IPS-20b (cell line): Measurements from ENCODE around the gene PARP1.
A peak's percentile ranks its signal among the peaks of the same experiment; 100 is the strongest.

Experiments
- H3K27ac ChIP-seq: one replicate; pipeline ENCODE4 v1.5.1; 2013; ENCODE audit warnings: low read length
- H3K27me3 ChIP-seq: 2 replicates; pipeline ENCODE4 v1.6.1; 2013; ENCODE audit warnings: mild to moderate bottlenecking, low read length, inconsistent platforms; ENCODE audit not compliant: insufficient read depth
- H3K36me3 ChIP-seq: 2 replicates; pipeline ENCODE4 v1.6.1; 2013; ENCODE audit warnings: low read depth, mild to moderate bottlenecking, inconsistent platforms, low read length, moderate library complexity; ENCODE audit not compliant: insufficient read depth
- H3K4me1 ChIP-seq: 2 replicates; pipeline ENCODE4 v1.6.1; 2013; ENCODE audit warnings: mild to moderate bottlenecking, control low read depth, inconsistent platforms, low read length, moderate library complexity; ENCODE audit not compliant: insufficient read depth
- H3K4me3 ChIP-seq: 2 replicates; pipeline ENCODE4 v1.5.1; 2013; ENCODE audit warnings: mild to moderate bottlenecking, low read length, inconsistent platforms
- H3K9ac ChIP-seq: 2 replicates; pipeline ENCODE4 v1.6.1; 2013; ENCODE audit warnings: low read depth, mild to moderate bottlenecking, inconsistent platforms, low read length, moderate library complexity
- H3K9me3 ChIP-seq: 2 replicates; pipeline ENCODE4 v1.6.1; 2013; ENCODE audit warnings: mild to moderate bottlenecking, low read depth, low read length, inconsistent platforms; ENCODE audit not compliant: insufficient read depth

PARP1 gene

DNA sequence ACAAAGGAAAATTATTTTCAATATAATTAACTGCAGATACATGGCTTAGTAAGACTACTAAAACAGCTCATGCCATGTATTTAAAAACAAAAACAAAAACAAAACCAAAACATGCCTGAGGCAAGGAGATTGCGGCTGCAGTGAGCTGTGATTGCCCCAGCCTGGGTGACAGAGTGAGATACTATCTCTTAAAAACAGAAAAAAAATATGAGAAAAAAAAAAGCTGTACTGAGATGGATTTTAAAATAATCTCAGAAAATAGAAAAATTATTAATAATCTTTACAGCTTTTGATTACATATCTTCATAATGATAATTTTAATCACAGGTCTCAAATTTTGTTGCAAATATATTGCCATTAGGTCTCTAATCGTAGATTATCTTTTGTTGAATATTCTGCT, 74.9 kb downstream of the PARP1 start:
- peak overlapping the region; percentile 35 for H3K4me3 ChIP-seq
- no peaks in the 10 kb centered on the region for H3K27me3 ChIP-seq
- H3K36me3 ChIP-seq: no peaks in the 10 kb centered on the region
- H3K9me3 ChIP-seq: no peaks in the 10 kb centered on the region
- no peak overlapping the region for H3K27ac ChIP-seq
- H3K4me1 ChIP-seq: no peaks in the 10 kb centered on the region
- H3K9ac ChIP-seq: no peak overlapping the region

DNA sequence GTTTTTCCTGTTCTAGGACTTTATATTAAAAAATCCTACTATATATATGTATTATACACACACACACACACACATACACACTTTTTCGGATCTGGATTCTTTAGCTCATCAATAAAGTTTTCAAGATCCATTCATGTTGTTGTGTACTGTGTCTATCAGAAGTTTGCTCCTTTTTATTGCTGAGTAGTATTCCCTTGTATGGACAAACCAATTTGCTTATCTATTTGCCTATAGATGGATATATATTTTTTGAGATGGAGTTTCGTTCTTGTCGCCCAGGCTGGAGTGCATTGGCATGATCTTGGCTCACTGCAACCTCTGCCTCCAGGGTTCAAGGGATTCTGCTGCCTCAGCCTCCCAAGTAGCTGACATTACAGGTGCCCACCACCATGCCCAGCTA, 78.7 kb downstream of the PARP1 start:
- Histone ChIP-seq H3K4me1 (no peaks in the 10 kb centered on the region), H3K9ac (no peak overlapping the region), H3K36me3 (no peaks in the 10 kb centered on the region), H3K9me3 (no peaks in the 10 kb centered on the region), H3K4me3 (no peak overlapping the region), H3K27ac (no peak overlapping the region), H3K27me3 (no peaks in the 10 kb centered on the region)

DNA sequence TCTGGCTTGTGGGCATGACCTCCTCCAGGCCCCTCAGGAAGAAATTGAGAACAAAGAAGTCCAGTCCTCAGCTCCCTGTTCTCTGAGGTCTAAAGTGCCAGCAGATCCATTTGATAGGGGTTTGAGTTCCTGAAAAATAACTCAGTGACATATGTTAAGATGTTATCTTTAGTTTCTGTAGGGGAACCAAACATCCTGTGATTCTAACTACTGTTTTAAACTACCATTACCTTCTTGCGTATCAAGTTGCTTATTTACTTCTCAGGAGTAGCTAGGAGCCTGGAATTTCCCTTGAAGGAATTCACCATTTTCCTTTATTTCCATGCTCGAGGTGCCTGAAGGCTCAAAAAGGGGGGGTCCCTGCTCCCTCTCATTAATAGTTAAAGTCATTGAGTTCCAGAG, 80.1 kb downstream of the PARP1 start:
- H3K9ac ChIP-seq: no peak overlapping the region
- no peak overlapping the region for H3K4me3 ChIP-seq
- no peaks in the 10 kb centered on the region for H3K9me3 ChIP-seq
- H3K27me3 ChIP-seq: no peaks in the 10 kb centered on the region
- H3K27ac ChIP-seq: no peak overlapping the region
- H3K4me1 ChIP-seq: no peaks in the 10 kb centered on the region
- H3K36me3 ChIP-seq: no peaks in the 10 kb centered on the region

DNA sequence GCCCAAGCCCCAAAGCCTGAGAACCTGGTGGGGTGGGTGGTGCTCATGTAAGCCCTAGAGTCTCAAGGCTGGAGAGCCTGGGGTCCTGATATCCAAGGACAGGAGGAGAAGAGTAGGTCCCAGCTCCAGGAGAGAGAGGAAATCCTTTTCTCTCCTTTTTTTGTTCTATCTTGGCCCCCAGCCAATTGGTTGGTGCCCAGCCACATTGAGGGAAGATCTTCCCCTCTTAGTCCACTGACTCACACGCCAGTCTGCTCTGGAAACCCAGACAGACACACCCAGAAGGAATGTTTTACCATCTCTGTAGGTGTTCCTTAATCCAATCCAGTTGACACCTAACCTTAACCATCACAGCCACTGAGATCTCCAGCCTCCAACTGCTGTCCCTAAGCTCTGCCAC, 82.7 kb downstream of the PARP1 start:
- Histone ChIP-seq H3K27me3 (no peaks in the 10 kb centered on the region), H3K36me3 (no peaks in the 10 kb centered on the region), H3K27ac (no peak overlapping the region), H3K4me1 (no peaks in the 10 kb centered on the region), H3K9ac (no peak overlapping the region), H3K4me3 (no peak overlapping the region), H3K9me3 (no peaks in the 10 kb centered on the region)

DNA sequence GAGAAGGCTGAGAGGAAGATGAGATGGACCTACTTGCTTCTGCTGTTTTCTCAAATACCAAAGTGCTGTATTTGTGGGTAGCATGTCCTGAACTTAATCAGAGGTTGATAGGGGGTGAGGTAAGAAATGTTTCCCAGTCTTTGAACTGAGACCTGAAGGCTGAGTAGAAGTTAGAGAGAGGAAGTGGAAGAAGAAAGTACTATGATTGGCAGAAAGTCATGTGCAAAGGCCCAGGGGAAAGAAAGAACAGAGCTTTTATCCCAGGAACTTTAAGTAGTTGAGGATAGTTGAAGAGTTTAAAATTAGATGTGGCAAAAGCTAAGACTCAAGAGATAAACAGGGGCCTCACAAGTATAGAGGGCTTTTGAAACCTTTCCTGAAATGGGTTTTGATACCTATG, 83.4 kb downstream of the PARP1 start:
- Histone ChIP-seq H3K9ac (no peak overlapping the region), H3K4me1 (no peaks in the 10 kb centered on the region), H3K27ac (no peak overlapping the region), H3K36me3 (no peaks in the 10 kb centered on the region), H3K4me3 (no peak overlapping the region), H3K9me3 (no peaks in the 10 kb centered on the region), H3K27me3 (no peaks in the 10 kb centered on the region)

DNA sequence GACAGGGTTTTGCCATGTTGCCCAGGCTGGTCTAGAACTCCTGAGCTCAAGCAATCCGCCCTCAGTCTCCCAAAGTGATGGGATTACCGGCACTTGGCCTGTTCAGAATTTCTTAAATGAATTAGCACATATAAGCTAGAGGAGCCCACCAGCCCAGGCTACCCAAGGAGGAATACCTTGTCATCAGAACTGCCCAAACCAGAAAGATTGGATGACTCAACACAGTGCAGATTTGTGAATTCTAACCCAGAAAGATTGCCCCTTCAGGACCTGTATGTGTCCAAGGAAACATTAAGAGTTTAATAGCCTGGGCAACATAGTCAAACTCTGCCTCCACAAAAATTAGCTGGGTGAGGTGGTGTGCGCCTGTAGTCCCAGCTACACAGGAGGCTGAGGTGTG, 84.9 kb downstream of the PARP1 start:
- Histone ChIP-seq H3K36me3 (no peaks in the 10 kb centered on the region), H3K4me1 (no peaks in the 10 kb centered on the region), H3K9me3 (no peaks in the 10 kb centered on the region), H3K9ac (no peak overlapping the region), H3K4me3 (no peak overlapping the region), H3K27me3 (no peaks in the 10 kb centered on the region), H3K27ac (no peak overlapping the region)

DNA sequence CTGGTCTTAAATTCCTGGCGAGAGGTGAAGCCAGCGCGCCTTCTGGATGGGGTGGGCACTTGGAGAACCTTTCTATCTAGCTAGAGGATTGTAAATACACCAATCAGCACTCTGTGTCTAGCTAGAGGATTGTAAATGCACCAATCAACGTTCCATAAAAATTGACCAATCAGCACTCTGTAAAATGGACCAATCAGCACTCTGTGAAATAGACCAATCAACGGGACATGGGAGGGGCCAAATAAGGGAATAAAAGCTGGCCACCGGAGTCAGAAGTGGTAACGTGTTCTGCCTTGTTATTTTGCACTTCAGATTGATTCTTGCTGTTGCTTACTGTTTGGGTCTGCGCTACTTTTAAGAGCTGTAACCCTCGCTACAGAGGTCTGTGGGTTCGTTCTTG, 87.0 kb downstream of the PARP1 start:
- H3K27me3 ChIP-seq: no peaks in the 10 kb centered on the region
- H3K4me3 ChIP-seq: no peak overlapping the region
- no peaks in the 10 kb centered on the region for H3K36me3 ChIP-seq
- no peaks in the 10 kb centered on the region for H3K4me1 ChIP-seq
- H3K27ac ChIP-seq: no peak overlapping the region
- H3K9me3 ChIP-seq: no peaks in the 10 kb centered on the region
- H3K9ac ChIP-seq: no peak overlapping the region

DNA sequence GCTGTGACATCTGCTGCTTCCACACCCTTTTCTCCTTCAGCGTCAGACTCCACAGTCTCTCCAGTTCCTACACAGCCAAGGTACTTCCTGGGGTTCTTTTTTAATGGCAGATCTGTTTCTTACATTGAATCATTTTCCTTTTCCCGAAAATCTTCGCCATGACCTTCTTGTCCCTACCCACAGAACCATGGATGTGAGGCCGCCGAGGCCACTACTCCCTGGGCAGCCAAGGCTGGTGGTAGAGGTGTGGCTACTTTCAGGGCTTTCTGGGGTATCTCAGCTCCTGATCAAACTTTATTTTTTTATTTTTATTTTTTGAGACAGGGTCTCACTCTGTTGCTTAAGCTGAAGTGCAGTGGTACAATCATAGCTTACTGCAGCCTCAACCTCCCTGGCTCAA, 89.4 kb downstream of the PARP1 start:
- H3K9ac ChIP-seq: no peak overlapping the region
- no peaks in the 10 kb centered on the region for H3K4me1 ChIP-seq
- no peak overlapping the region for H3K4me3 ChIP-seq
- H3K36me3 ChIP-seq: no peaks in the 10 kb centered on the region
- no peaks in the 10 kb centered on the region for H3K9me3 ChIP-seq
- H3K27ac ChIP-seq: no peak overlapping the region
- no peaks in the 10 kb centered on the region for H3K27me3 ChIP-seq

DNA sequence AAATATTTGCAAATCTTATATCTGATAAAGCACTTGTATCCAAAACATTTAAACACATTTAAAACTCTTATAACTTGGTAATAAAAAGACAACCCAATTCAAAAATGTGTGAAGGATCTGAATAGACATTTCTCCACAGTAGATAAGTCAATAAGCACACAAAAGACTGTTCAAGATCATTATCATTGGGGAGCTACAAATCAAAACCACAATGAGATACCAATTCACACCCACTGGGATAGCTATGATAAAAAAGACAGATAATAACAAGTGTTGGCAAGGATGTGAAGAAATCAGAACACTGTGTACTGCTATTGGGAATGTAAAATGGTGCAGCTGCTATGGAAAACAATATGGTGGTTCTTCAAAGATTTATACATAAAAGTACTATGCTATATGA, 93.8 kb downstream of the PARP1 start:
- Histone ChIP-seq H3K27ac (no peak overlapping the region), H3K4me3 (no peak overlapping the region), H3K9me3 (no peaks in the 10 kb centered on the region), H3K9ac (no peak overlapping the region), H3K36me3 (no peaks in the 10 kb centered on the region), H3K27me3 (peaks cover 19% of the 10 kb centered on the region), H3K4me1 (peaks cover 11% of the 10 kb centered on the region)

DNA sequence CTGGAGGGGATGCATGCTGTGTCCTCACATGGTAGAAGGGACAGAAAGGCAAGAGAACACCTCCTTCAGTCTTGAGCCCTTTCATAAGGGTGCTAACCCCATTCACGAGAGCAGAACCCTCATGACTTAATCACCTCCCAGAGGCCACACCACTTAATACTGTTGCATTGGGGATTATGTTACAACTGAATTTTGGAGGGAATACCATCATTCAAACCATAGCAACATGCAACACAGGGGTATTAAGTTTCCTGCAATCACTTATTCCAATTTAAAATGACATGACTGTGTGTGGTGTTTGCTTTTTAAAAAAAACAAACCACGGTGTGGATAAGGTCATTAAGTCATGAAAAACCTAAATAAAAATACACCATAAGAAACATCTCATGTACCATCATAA, 95.8 kb downstream of the PARP1 start:
- Histone ChIP-seq H3K9me3 (no peaks in the 10 kb centered on the region), H3K36me3 (no peaks in the 10 kb centered on the region), H3K9ac (no peak overlapping the region), H3K27me3 (peaks cover 19% of the 10 kb centered on the region), H3K27ac (no peak overlapping the region), H3K4me3 (no peak overlapping the region), H3K4me1 (peaks cover 18% of the 10 kb centered on the region)

DNA sequence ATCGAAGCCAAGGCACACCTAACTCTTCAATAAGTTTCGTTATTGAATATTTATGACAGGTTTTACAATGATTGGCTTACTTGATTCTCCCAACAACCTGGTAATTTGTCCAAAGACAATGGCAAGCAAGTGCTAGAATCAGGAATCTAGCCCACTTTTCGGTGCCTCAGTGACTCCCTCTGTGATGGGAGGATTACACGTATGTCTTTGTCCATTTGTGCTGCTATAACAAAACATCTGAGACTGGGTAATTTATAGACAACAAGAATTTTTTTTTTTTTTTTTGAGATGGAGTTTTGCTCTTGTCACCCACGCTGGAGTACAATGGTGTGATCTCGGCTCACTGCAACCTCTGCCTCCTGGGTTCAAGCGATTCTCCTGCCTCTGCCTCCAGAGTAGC, 96.5 kb downstream of the PARP1 start:
- Histone ChIP-seq H3K27ac (no peak overlapping the region), H3K27me3 (peaks cover 19% of the 10 kb centered on the region), H3K4me1 (peaks cover 18% of the 10 kb centered on the region), H3K9me3 (no peaks in the 10 kb centered on the region), H3K4me3 (no peak overlapping the region), H3K9ac (no peak overlapping the region), H3K36me3 (no peaks in the 10 kb centered on the region)
